Ovary (tissue), 3 donors: ENCODE data around the gene PLK5.

Experiments
- CTCF ChIP-seq, 3 donors: fragments of 450-650 bp in 2 of 3; fragments of 200-600 bp in 1 of 3; IDR thresholded peaks; one replicate each; pipeline versions ENCODE4 v1.5.1 to v1.8.0; 2016 to 2022; ENCODE audit warnings: antibody characterized with exemption in 3 of 3, mild to moderate bottlenecking in 1 of 3
- EP300 ChIP-seq: sonication (generic); formaldehyde crosslinking; IDR thresholded peaks from one replicate; pipeline ENCODE4 v1.6.1; 2017; ENCODE audit warnings: antibody characterized with exemption
- POLR2A ChIP-seq: fragments of 450-650 bp; IDR thresholded peaks from one replicate; pipeline ENCODE4 v1.6.1; 2017; ENCODE audit warnings: antibody characterized with exemption, mild to moderate bottlenecking, moderate library complexity
- donor health status: DM: no; HTN: no; CAD: no.

- TF ChIP-seq CTCF (IDR thresholded peaks at IDR 0.05) (no peak), POLR2A (no peak), EP300 (no peak)
Measured at GRCh38 chr19:1522061-1522460, 1.8 kb upstream of the PLK5 start.
